OCI-LY1 (cell line): ENCODE results near the gene DEFB123.
"Not testable (repeated sequence)": the region's sequence is repeated elsewhere in the genome, so short reads cannot be mapped to it uniquely, and the experiment has no call there.

ENCODE experiments used
- H2AFZ ChIP-seq: fragments of 200-600 bp; sonication (generic), shearing (Covaris generic); 2 replicates; pipeline ENCODE4 v1.6.0; 2014; ENCODE audit warnings: antibody characterized with exemption, mild to moderate bottlenecking, low read length
- H3F3A ChIP-seq: fragments of 200-600 bp; sonication (generic), shearing (Covaris generic); 2 replicates; pipeline ENCODE4 v1.6.0; 2014; ENCODE audit warnings: mild to moderate bottlenecking, antibody characterized with exemption, low read length, moderate library complexity; ENCODE audit not compliant: insufficient read depth
- H3K27ac ChIP-seq: fragments of 200-600 bp; sonication (generic); 2 replicates; pipeline ENCODE4 v1.5.1; 2014; ENCODE audit warnings: low read length, mixed run types, mild to moderate bottlenecking, low read depth; ENCODE audit not compliant: poor library complexity, severe bottlenecking
- H3K27me3 ChIP-seq: fragments of 200-600 bp; sonication (generic); 2 replicates; pipeline ENCODE4 v1.6.0; 2014; ENCODE audit warnings: antibody characterized with exemption, mild to moderate bottlenecking, low read length, moderate library complexity; ENCODE audit not compliant: insufficient read depth
- H3K36me3 ChIP-seq: fragments of 200-600 bp; sonication (generic); 2 replicates; pipeline ENCODE4 v1.6.1; 2014; ENCODE audit warnings: mild to moderate bottlenecking, antibody characterized with exemption, low read length, moderate library complexity, mixed read lengths; ENCODE audit not compliant: insufficient read depth
- H3K4me1 ChIP-seq: fragments of 200-600 bp; sonication (generic); 2 replicates; pipeline ENCODE4 v1.5.1; 2014; ENCODE audit warnings: mild to moderate bottlenecking, low read length, moderate library complexity; ENCODE audit not compliant: insufficient read depth, severe bottlenecking
- H3K4me2 ChIP-seq: fragments of 200-600 bp; sonication (generic), shearing (Covaris generic); 2 replicates; pipeline ENCODE4 v1.6.1; 2014; ENCODE audit warnings: low read length
- H3K4me3 ChIP-seq: fragments of 200-600 bp; sonication (generic); 2 replicates; pipeline ENCODE4 v1.5.1; 2014; ENCODE audit warnings: low read length, low read depth, mild to moderate bottlenecking, mixed read lengths; ENCODE audit not compliant: poor library complexity, severe bottlenecking
- H3K79me2 ChIP-seq: fragments of 200-600 bp; shearing (Covaris generic); 2 replicates; pipeline ENCODE4 v1.6.1; 2016; ENCODE audit warnings: mixed run types, low read length, mixed read lengths; ENCODE audit not compliant: insufficient read depth
- H3K9ac ChIP-seq: fragments of 200-600 bp; sonication (generic), shearing (Covaris generic); 2 replicates; pipeline ENCODE4 v1.6.1; 2014; ENCODE audit warnings: mild to moderate bottlenecking, low read length, mixed read lengths
- H3K9me2 ChIP-seq: fragments of 200-600 bp; sonication (generic), shearing (Covaris generic); 2 replicates; pipeline ENCODE4 v1.6.1; 2014; ENCODE audit warnings: low read depth, mild to moderate bottlenecking, low read length, mixed read lengths
- H3K9me3 ChIP-seq: fragments of 200-600 bp; shearing (Covaris generic); 2 replicates; pipeline ENCODE4 v1.6.1; 2014; ENCODE audit warnings: low read length, mixed read lengths
- H4K20me1 ChIP-seq: fragments of 200-600 bp; sonication (generic), shearing (Covaris generic); 2 replicates; pipeline ENCODE4 v1.6.0; 2016; ENCODE audit warnings: mild to moderate bottlenecking, low read length; ENCODE audit not compliant: insufficient read depth
- EZH2 ChIP-seq: fragments of 200-600 bp; sonication (generic), shearing (Covaris generic); IDR thresholded peaks from 2 replicates; pipeline ENCODE4 v1.8.0; 2017; ENCODE audit warnings: borderline replicate concordance, mixed run types, mild to moderate bottlenecking, antibody characterized with exemption, low read length, moderate library complexity, mixed read lengths
- TF ChIP-seq, protein P1 (sequence below): fragments of 200-600 bp; sonication (generic), shearing (Covaris generic); IDR thresholded peaks from 2 replicates; pipeline ENCODE4 v1.5.1; 2017; ENCODE audit warnings: mild to moderate bottlenecking, antibody characterized with exemption, low read length, moderate library complexity, mixed read lengths

Gene DEFB123

DNA sequence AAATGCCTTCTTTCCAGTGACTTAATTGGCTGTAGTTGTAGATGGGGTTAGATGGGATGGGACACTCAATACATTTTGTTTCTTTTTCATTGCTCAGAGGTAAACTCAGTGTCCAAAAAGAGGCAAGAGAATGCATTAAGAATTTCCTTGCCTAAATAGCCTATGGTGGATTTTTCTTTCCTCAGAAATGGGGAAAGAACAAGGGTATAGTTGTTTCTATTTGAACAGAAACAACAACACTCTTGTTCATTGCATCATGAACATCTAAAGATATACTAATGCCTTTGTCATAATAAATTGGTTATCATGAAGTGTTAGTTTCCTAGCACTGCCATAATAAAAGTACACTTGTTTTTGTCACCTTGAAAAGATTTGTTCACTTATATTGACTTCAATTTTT, 14.6 kb upstream of the DEFB123 start:
- Histone ChIP-seq H3K4me2 (no peak overlapping the region), H3F3A (no peaks in the 10 kb centered on the region), H3K79me2 (no peaks in the 10 kb centered on the region), H4K20me1 (no peaks in the 10 kb centered on the region), H3K9ac (no peak overlapping the region), H2AFZ (no peak overlapping the region), H3K27me3 (no peaks in the 10 kb centered on the region; the same call in 1 of the 2 replicates), H3K4me1 (no peaks in the 10 kb centered on the region), H3K4me3 (no peak overlapping the region), H3K9me3 (no peaks in the 10 kb centered on the region), H3K27ac (no peak overlapping the region), H3K36me3 (no peaks in the 10 kb centered on the region), H3K9me2 (no peaks in the 10 kb centered on the region)
- TF ChIP-seq, protein P1, sequence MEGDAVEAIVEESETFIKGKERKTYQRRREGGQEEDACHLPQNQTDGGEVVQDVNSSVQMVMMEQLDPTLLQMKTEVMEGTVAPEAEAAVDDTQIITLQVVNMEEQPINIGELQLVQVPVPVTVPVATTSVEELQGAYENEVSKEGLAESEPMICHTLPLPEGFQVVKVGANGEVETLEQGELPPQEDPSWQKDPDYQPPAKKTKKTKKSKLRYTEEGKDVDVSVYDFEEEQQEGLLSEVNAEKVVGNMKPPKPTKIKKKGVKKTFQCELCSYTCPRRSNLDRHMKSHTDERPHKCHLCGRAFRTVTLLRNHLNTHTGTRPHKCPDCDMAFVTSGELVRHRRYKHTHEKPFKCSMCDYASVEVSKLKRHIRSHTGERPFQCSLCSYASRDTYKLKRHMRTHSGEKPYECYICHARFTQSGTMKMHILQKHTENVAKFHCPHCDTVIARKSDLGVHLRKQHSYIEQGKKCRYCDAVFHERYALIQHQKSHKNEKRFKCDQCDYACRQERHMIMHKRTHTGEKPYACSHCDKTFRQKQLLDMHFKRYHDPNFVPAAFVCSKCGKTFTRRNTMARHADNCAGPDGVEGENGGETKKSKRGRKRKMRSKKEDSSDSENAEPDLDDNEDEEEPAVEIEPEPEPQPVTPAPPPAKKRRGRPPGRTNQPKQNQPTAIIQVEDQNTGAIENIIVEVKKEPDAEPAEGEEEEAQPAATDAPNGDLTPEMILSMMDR = no peak

DNA sequence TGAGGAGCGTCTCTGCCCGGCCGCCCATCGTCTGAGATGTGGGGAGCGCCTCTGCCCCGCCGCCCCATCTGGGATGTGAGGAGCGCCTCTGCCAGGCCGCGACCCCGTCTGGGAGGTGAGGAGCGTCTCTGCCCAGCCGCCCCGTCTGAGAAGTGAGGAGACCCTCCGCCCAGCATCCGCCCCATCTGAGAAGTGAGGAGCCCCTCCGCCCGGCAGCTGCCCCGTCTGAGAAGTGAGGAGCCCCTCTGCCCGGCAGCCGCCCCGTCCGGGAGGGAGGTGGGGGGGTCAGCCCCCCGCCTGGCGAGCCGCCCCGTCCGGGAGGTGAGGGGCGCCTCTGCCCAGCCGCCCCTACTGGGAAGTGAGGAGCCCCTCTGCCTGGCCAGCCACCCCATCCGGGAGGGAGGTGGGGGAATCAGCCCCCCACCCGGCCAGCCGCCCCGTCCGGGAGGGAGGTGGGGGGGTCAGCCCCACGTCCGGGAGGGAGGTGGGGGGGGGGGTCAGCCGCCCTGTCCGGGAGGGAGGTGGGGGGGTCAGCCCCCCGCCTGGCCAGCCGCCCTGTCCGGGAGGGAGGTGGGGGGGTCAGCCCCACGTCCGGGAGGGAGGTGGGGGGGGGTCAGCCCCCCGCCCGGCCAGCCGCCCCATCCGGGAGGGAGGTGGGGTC, 13.4 kb upstream of the DEFB123 start:
- not testable (repeated sequence) for H3K36me3 ChIP-seq, H3K9ac ChIP-seq, H3K4me3 ChIP-seq, H3K9me3 ChIP-seq, H3K4me2 ChIP-seq, H3K4me1 ChIP-seq, H3K79me2 ChIP-seq, H2AFZ ChIP-seq, H3F3A ChIP-seq, H3K27me3 ChIP-seq, H4K20me1 ChIP-seq, H3K9me2 ChIP-seq, H3K27ac ChIP-seq

DNA sequence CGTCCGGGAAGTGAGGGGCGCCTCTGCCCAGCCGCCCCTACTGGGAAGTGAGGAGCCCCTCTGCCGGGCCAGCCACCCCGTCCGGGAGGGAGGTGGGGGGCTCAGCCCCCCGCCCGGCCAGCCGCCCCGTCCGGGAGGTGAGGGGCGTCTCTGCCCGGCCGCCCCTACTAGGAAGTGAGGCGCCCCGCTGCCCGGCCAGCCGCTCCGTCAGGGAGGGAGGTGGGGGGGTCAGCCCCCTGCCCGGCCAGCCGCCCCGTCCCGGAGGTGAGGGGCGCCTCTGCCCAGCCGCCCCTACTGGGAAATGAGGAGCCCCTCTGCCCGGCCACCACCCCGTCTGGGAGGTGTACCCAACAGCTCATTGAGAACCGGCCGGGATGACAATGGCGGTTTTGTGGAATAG, 12.9 kb upstream of the DEFB123 start:
- H3K4me2 ChIP-seq, H3F3A ChIP-seq, H3K27ac ChIP-seq, H3K4me1 ChIP-seq, H3K9ac ChIP-seq, H4K20me1 ChIP-seq, H2AFZ ChIP-seq, H3K79me2 ChIP-seq, H3K9me3 ChIP-seq, H3K9me2 ChIP-seq, H3K4me3 ChIP-seq, H3K27me3 ChIP-seq, H3K36me3 ChIP-seq: not testable (repeated sequence)

DNA sequence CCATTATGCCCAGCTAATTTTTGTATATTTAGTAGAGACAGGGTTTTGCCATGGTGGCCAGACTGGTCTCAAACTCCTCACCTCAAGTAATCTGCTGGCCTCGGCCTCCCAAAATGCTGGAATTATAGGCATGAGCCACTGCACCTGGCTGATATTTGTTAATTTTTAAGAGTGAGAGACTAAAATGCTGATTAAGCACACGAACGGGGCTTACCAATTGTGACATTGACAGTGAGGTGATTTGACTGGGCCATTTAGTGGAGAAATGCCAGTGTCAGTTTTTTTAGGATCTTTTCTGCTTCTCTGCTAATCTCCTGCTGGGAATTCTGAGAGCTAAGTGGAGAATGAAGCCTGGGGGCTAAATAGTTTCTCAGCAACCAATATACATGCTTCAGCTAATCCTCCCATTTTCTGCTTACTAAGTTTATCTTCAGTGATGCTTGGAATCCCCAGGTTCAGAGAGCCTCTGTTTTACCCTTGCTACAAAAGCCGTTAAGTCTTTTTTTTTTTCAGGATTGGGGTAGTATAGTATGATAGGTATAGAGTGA, 9.8 kb upstream of the DEFB123 start:
- Histone ChIP-seq H4K20me1 (no peaks in the 10 kb centered on the region), H3K36me3 (no peaks in the 10 kb centered on the region), H3K9me3 (no peaks in the 10 kb centered on the region), H3K79me2 (no peaks in the 10 kb centered on the region), H3K27ac (no peak overlapping the region), H2AFZ (no peak overlapping the region), H3K4me2 (no peak overlapping the region), H3K9me2 (no peaks in the 10 kb centered on the region), H3K27me3 (no peaks in the 10 kb centered on the region; the same call in 1 of the 2 replicates), H3K4me1 (no peaks in the 10 kb centered on the region), H3K4me3 (no peak overlapping the region), H3F3A (no peaks in the 10 kb centered on the region), H3K9ac (no peak overlapping the region)
- TF ChIP-seq, protein P1 = no peak
- no peak for TF ChIP-seq EZH2
